Fibroblast of the aortic adventitia (primary cell): Measurements from ENCODE around the gene PCGF2. TPM values are rescaled to one million over a fixed set of nuclear protein-coding genes. Genes with fewer than 3 reads are reported as not detected.

Experiments used
- DNase-seq: peaks from one replicate; pipeline ENCODE4 v3.0.0-alpha.2; 2010; ENCODE audit warnings: low read depth
- H3K4me3 ChIP-seq: 2 replicates; pipeline ENCODE4 v1.5.1; 2011; ENCODE audit warnings: low read depth, mild to moderate bottlenecking, control low read depth, low read length, moderate library complexity
- total RNA-seq: library from RNA; depleted of rRNA; stranded (reverse); fragments of >200 nt; gene quantifications from 2 replicates; pipeline ENCODE4 v1.2.3, GENCODE V29; 2012; ENCODE audit warnings: low replicate concordance
- TF ChIP-seq, protein P1 (sequence below): IDR thresholded peaks from 2 replicates; pipeline ENCODE4 v1.5.1; 2011; ENCODE audit warnings: mild to moderate bottlenecking, low read length, control low read depth, inconsistent platforms; ENCODE audit not compliant: insufficient read depth

PCGF2 gene
- total RNA-seq, 1 donor, result 4.8 TPM

GRCh38 chr17:38724337-38724988 lies 23.7 kb downstream of the PCGF2 start:
- DNase-seq, result no peak
- no peak overlapping the region for H3K4me3 ChIP-seq
- TF ChIP-seq, protein P1, sequence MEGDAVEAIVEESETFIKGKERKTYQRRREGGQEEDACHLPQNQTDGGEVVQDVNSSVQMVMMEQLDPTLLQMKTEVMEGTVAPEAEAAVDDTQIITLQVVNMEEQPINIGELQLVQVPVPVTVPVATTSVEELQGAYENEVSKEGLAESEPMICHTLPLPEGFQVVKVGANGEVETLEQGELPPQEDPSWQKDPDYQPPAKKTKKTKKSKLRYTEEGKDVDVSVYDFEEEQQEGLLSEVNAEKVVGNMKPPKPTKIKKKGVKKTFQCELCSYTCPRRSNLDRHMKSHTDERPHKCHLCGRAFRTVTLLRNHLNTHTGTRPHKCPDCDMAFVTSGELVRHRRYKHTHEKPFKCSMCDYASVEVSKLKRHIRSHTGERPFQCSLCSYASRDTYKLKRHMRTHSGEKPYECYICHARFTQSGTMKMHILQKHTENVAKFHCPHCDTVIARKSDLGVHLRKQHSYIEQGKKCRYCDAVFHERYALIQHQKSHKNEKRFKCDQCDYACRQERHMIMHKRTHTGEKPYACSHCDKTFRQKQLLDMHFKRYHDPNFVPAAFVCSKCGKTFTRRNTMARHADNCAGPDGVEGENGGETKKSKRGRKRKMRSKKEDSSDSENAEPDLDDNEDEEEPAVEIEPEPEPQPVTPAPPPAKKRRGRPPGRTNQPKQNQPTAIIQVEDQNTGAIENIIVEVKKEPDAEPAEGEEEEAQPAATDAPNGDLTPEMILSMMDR, result no peak

DNA sequence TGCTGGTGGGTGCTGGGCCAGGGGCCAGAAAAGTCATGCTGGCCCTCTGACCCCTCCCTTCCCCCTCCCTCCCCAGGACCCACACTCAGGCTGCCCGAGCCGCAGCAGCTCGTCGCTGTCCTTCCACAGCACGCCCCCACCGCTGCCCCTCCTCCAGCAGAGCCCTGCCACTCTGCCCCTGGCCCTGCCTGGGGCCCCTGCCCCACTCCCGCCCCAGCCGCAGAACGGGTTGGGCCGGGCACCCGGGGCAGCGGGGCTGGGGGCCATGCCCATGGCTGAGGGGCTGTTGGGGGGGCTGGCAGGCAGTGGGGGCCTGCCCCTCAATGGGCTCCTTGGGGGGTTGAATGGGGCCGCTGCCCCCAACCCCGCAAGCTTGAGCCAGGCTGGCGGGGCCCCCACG lies 26.3 kb downstream of the PCGF2 start:
- no peak for DNase-seq
- H3K4me3 ChIP-seq, result no peak overlapping the region
- TF ChIP-seq, protein P1, result no peak

- no peak for DNase-seq
- TF ChIP-seq, protein P1, result no peak
- no peak overlapping the region for H3K4me3 ChIP-seq
Observed at GRCh38 chr17:38720941-38721340, 27.2 kb downstream of the PCGF2 start.

- no peak overlapping the region for H3K4me3 ChIP-seq
- TF ChIP-seq, protein P1, result no peak
- no peak for DNase-seq
Observed at GRCh38 chr17:38719943-38720641, 28.0 kb downstream of the PCGF2 start.

- H3K4me3 ChIP-seq, result no peak overlapping the region
- TF ChIP-seq, protein P1, result no peak
- DNase-seq, result no peak
Observed at GRCh38 chr17:38719289-38719942, 28.7 kb downstream of the PCGF2 start.

DNA sequence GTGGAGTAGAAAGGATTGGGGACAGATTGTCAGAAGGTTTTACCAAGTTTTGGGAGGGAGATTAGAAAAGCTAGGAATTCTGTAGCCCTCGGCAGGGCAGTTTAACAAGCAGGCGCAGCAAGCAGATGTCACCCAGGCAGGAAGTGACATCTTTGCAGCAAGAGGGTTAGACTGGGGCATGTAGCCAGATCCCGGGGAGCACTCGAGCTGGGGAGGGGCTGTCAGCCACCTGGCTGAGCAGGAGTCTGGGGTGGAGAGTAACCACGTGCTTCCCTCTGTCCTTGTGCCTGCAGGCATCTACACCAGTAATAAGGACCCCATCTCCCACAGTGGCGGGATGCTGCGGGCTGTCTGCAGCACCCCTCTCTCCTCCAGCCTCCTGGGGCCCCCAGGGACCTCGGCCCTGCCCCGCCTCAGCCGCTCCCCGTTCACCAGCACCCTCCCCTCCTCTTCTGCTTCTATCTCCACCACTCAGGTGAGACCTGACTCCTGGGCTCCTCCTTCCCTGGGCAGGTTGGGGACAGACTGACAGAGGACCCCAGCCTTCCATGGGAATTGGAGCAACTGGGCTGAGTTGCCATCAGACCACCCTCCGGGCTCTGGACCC lies 30.9 kb downstream of the PCGF2 start:
- no peak overlapping the region for H3K4me3 ChIP-seq
- TF ChIP-seq, protein P1, result no peak
- no peak for DNase-seq
